ENCODE measurements around the gene EXOG.

DNA sequence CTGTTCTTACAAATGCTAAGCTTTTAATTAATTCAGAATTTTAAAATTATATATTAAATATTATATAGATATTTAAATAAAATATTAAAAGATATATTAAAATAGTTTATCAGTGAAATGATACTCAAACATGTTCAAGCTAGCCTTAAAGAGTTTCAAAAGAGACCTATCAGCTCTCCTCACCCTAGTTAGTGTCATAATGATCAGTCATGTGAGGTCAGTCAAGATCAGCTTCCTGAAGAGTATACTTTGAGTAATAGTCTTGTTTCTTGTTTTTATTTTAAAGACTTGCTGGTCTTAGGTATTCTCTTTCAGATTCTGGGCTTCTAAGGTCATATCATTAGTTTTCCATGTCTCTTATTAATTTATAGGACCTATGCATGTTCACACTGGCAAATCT, 14.5 kb downstream of the EXOG start:
- TF ChIP-seq, protein P1, sequence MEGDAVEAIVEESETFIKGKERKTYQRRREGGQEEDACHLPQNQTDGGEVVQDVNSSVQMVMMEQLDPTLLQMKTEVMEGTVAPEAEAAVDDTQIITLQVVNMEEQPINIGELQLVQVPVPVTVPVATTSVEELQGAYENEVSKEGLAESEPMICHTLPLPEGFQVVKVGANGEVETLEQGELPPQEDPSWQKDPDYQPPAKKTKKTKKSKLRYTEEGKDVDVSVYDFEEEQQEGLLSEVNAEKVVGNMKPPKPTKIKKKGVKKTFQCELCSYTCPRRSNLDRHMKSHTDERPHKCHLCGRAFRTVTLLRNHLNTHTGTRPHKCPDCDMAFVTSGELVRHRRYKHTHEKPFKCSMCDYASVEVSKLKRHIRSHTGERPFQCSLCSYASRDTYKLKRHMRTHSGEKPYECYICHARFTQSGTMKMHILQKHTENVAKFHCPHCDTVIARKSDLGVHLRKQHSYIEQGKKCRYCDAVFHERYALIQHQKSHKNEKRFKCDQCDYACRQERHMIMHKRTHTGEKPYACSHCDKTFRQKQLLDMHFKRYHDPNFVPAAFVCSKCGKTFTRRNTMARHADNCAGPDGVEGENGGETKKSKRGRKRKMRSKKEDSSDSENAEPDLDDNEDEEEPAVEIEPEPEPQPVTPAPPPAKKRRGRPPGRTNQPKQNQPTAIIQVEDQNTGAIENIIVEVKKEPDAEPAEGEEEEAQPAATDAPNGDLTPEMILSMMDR (IDR thresholded peaks at IDR 0.05): no peak
- TF ChIP-seq POLR2A (IDR thresholded peaks at IDR 0.05): no peak
